GM12892 (cell line): Measurements from ENCODE around the gene PDHA1.

Experiments
- POLR2A ChIP-seq: IDR thresholded peaks from 2 replicates; pipeline ENCODE4 v1.6.1; 2011; ENCODE audit warnings: low read depth, low read length, control low read depth
- POLR2AphosphoS5 ChIP-seq: IDR thresholded peaks from 2 replicates; pipeline ENCODE4 v1.6.1; 2011; ENCODE audit warnings: low read depth, low read length, control low read depth

GRCh38 chrX:19386679-19387078 is 43.0 kb downstream of the PDHA1 start:
- TF ChIP-seq POLR2AphosphoS5 (no peak), POLR2A (no peak)
